Adrenal gland (tissue), 12 donors: ENCODE data around the gene GJD4. TPM values are rescaled to one million over a fixed set of nuclear protein-coding genes. Genes with fewer than 3 reads are reported as not detected.

Source experiments
- DNase-seq, 7 donors: peaks; one replicate each; pipeline ENCODE4 v3.0.0-alpha.2; 2019 to 2020
- H3K27ac ChIP-seq, 5 donors: fragments of 200-600 bp; sonication (generic) in 4 of 5; 1 replicate in 3 of 5; 2 replicates in 2 of 5; pipeline versions ENCODE4 v1.5.1 to v1.8.0; 2016 to 2020; ENCODE audit warnings: mild to moderate bottlenecking in 1 of 5
- H3K27me3 ChIP-seq: fragments of 200-600 bp; 2 replicates; pipeline ENCODE4 v1.8.0; 2021
- H3K36me3 ChIP-seq, 2 donors: fragments of 200-600 bp; replicated peaks in 1 of 2; 1 replicate in 1 of 2; 2 replicates in 1 of 2; pipeline versions ENCODE4 v1.5.1 to v1.8.0; 2018 to 2022
- H3K4me1 ChIP-seq, 2 donors: fragments of 200-600 bp; replicated peaks in 1 of 2; 1 replicate in 1 of 2; 2 replicates in 1 of 2; pipeline versions ENCODE4 v1.5.1 to v1.8.0; 2018 to 2021
- H3K4me3 ChIP-seq, 4 donors: fragments of 200-600 bp; sonication (generic) in 3 of 4; one replicate each; pipeline ENCODE4 v1.5.1; 2016 to 2018
- H3K9me3 ChIP-seq, 3 donors: fragments of 200-600 bp; sonication (generic) in 1 of 3; replicated peaks in 1 of 3; 1 replicate in 2 of 3; 2 replicates in 1 of 3; pipeline versions ENCODE4 v1.5.1 to v1.8.0; 2016 to 2021
- POLR2A ChIP-seq, 2 donors: fragments of 450-650 bp; IDR thresholded peaks; one replicate each; pipeline ENCODE4 v1.6.1; 2017; ENCODE audit warnings: antibody characterized with exemption in 2 of 2, mild to moderate bottlenecking in 2 of 2, moderate library complexity in 1 of 2
- WGBS, 4 donors: extraction: QIAGEN DNeasy Blood & Tissue Kit in 2 of 4; methylation state at CpG; one replicate each; pipeline versions ENCODE4 v1.1.5 to v1.1.7; 2013 to 2017; 5-methylcytosine and 5-hydroxymethylcytosine counted together
- intact Hi-C, 2 donors: fragments of 100-400 bp; cut with DNase I; formaldehyde crosslinking; loops; one replicate each; pipeline versions ENCODE4 v1.14.1 to v1.15.0; 2022 to 2023
- polyA plus RNA-seq, 3 donors: library from polyadenylated mRNA; stranded (reverse); fragments of 200-250 nt in 2 of 3; fragments of 350-450 nt in 1 of 3; fragmentation: Illumina TruSeq in 1 of 3; extraction: RNeasy Lipid Tissue Mini Kit (QIAGEN cat#74804) in 1 of 3; gene quantifications; one replicate each; pipeline ENCODE4 v1.2.3, GENCODE V29; 2013 to 2014
- total RNA-seq, 9 donors: library from RNA; depleted of rRNA in 4 of 9; stranded (reverse); fragments of >200 nt in 4 of 9; fragments of 120-200 nt in 1 of 9; fragmentation: NEBNext Ultra II Directional in 1 of 9; extraction: Animal tissue kit (Norgen Biotek cat#: 25700) in 1 of 9; gene quantifications; one replicate each; pipeline versions ENCODE4 v1.1.0 to v1.2.4, GENCODE V29; 2013 to 2023
- TF ChIP-seq, protein P1 (sequence below), 6 experiments: fragments of 450-650 bp in 4 of 6; fragments of 200-600 bp in 2 of 6; sonication (generic) in 1 of 6; IDR thresholded peaks; 1 replicate in 5 of 6; 2 replicates in 1 of 6; pipeline versions ENCODE4 v1.5.1 to v1.8.0; 2016 to 2021; ENCODE audit warnings: antibody characterized with exemption in 6 of 6, mild to moderate bottlenecking in 2 of 6, moderate library complexity in 1 of 6
- donor health status: healthy with polysubstance abuse.
- donor health status: Bipolar disorder and iron deficiency.
- donor health status: DM: yes; HTN: yes; CAD: no.
- donor health status: DM: no; HTN: no; CAD: no.
- donor health status: DM: no; HTN: no; CAD: no.
- donor health status: DM: yes; HTN: yes; CAD: no.

The GJD4 gene
- total and polyA plus RNA-seq, 12 donors: not detected

GRCh38 chr10:35633006-35633980 is 28.2 kb downstream of the GJD4 start:
- no peak for DNase-seq
- H3K4me3 ChIP-seq: no peak overlapping the region
- H3K27me3 ChIP-seq: no peaks in the 10 kb centered on the region
- intact Hi-C loops: loop anchor here in 1 of 2 donors (10.0 kb wide), 1 partner anchor 1252 kb away; no protein-coding TSS in a partner anchor
- no peaks in the 10 kb centered on the region for H3K36me3 ChIP-seq
- 53 to 68% (median 57%) methylated on average over 10 to 12 of the region's 12 CpGs for WGBS, 4 donors
- TF ChIP-seq, protein P1, sequence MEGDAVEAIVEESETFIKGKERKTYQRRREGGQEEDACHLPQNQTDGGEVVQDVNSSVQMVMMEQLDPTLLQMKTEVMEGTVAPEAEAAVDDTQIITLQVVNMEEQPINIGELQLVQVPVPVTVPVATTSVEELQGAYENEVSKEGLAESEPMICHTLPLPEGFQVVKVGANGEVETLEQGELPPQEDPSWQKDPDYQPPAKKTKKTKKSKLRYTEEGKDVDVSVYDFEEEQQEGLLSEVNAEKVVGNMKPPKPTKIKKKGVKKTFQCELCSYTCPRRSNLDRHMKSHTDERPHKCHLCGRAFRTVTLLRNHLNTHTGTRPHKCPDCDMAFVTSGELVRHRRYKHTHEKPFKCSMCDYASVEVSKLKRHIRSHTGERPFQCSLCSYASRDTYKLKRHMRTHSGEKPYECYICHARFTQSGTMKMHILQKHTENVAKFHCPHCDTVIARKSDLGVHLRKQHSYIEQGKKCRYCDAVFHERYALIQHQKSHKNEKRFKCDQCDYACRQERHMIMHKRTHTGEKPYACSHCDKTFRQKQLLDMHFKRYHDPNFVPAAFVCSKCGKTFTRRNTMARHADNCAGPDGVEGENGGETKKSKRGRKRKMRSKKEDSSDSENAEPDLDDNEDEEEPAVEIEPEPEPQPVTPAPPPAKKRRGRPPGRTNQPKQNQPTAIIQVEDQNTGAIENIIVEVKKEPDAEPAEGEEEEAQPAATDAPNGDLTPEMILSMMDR (IDR thresholded peaks at IDR 0.05): no peak
- TF ChIP-seq POLR2A (IDR thresholded peaks at IDR 0.05): no peak
- H3K9me3 ChIP-seq: no peaks in the 10 kb centered on the region
- H3K27ac ChIP-seq: no peak overlapping the region
- peaks cover 0 to 3% of the 10 kb centered on the region in 2 donors for H3K4me1 ChIP-seq

DNA sequence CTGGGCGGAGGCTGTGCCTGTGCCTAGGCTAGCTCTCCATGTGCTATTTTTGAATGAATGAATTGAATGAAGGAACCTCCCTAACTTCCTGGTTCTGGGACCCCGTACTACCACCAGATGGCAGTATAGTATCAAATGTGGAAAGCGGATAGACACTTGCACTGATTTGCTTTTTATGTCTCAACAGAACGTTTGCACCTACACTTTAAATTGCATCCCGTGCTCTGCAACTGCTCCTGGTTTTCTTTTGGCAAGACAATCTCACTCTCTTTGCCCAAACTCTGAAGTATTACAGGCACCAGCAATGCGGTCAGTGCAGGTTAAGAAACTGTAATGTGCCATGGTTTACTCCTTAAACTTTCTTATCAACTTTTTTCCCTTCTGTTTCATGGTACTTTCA is 30.4 kb downstream of the GJD4 start:
- Histone ChIP-seq H3K36me3 (no peaks in the 10 kb centered on the region), H3K4me1 (peaks cover 3 to 4% of the 10 kb centered on the region in 2 donors), H3K27ac (no peak overlapping the region), H3K9me3 (no peaks in the 10 kb centered on the region), H3K4me3 (no peak overlapping the region), H3K27me3 (no peaks in the 10 kb centered on the region)
- 13 to 15% (median 13%) methylated on average over 6 of the region's 6 CpGs for WGBS, 4 donors
- TF ChIP-seq, protein P1 (IDR thresholded peaks at IDR 0.05): peak; percentile 82 to 94 (median 87)
- TF ChIP-seq POLR2A (IDR thresholded peaks at IDR 0.05): no peak
- peak; percentile 29 to 65 (median 49) for DNase-seq
- intact Hi-C loops: loop anchor here in 1 of 2 donors (5.0 to 10.0 kb wide), 2 partner anchors 1142 to 1249 kb away; no protein-coding TSS in a partner anchor

DNA sequence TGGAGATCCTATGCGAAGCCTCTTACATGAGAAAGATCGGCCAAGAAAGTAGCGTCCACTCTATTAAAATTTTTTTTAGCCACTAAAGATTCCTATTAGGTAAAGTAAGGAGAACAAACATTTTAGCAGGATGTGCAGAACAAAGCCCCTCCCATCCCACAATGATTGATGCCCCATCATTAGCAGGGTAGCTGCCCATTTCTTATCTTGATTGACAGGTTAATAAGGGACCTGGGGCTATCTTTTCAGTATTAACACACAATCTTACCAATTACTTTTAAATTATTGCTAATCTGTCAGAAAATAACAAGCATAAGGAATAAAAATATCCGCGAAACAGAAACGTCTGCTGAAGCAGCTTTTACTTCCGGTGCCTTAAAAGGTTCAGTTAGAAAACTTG is 31.8 kb downstream of the GJD4 start:
- no peak for TF ChIP-seq POLR2A (IDR thresholded peaks at IDR 0.05)
- TF ChIP-seq, protein P1 (IDR thresholded peaks at IDR 0.05): no peak
- Histone ChIP-seq H3K36me3 (no peaks in the 10 kb centered on the region), H3K27ac (no peak overlapping the region), H3K9me3 (no peaks in the 10 kb centered on the region), H3K4me3 (no peak overlapping the region), H3K27me3 (no peaks in the 10 kb centered on the region), H3K4me1 (peaks cover 3 to 12% of the 10 kb centered on the region in 2 donors)
- no peak for DNase-seq
- WGBS, 4 donors: 61 to 70% (median 66%) methylated on average over 7 of the region's 7 CpGs
- intact Hi-C loops: loop anchor here in 1 of 2 donors (5.0 to 10.0 kb wide), 2 partner anchors 1140 to 1248 kb away; no protein-coding TSS in a partner anchor

DNA sequence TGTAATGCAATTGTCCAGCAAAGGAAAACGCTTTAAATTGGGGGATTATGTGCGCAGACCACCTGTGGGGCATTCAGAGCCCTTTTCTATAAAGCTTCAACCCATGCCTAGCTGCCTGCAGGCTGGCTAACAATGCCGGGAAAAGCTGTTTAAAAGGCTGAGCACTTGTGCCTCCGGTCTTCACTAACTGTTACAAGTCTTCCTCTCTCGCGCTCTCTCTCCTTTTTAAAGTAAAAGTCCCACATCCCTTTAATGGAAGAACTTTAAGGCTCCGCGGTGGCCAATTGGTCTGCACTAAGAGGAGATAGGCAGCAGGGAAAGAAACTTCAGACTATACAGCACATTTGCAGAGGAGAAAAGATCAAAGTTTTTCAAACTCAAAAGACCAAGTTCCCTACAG is 32.3 kb downstream of the GJD4 start:
- TF ChIP-seq, protein P1 (IDR thresholded peaks at IDR 0.05): no peak
- no peak for TF ChIP-seq POLR2A (IDR thresholded peaks at IDR 0.05)
- peaks cover 5 to 12% of the 10 kb centered on the region in 2 donors for H3K4me1 ChIP-seq
- intact Hi-C loops: loop anchor here in 1 of 2 donors (5.0 to 10.0 kb wide), 2 partner anchors 1140 to 1247 kb away; no protein-coding TSS in a partner anchor
- 55 to 61% (median 59%) methylated on average over 8 of the region's 8 CpGs for WGBS, 4 donors
- H3K4me3 ChIP-seq: no peak overlapping the region
- no peak for DNase-seq
- H3K27ac ChIP-seq: no peak overlapping the region
- H3K9me3 ChIP-seq: no peaks in the 10 kb centered on the region
- H3K36me3 ChIP-seq: no peaks in the 10 kb centered on the region
- no peaks in the 10 kb centered on the region for H3K27me3 ChIP-seq
